Panc1 (cell line): ENCODE results near the gene AK2. TPM values are rescaled to one million over a fixed set of nuclear protein-coding genes. Genes with fewer than 3 reads are reported as not detected.

Experiments
- ATAC-seq: fragments of 200-7000 bp; cut with Tn5 transposase; 2 replicates; pipeline ENCODE4 v1.9.1; 2020; ENCODE audit warnings: mild to moderate bottlenecking, moderate library complexity
- BruUV-seq: library from RNA; stranded (reverse); fragments of 400-500 nt; replicated peaks from 2 replicates; lab custom pipeline; 2021; lab: Mats Ljungman, UMichigan
- CTCF ChIA-PET: fragments of 300-600 bp; sonication (Branson Sonifier 250); formaldehyde crosslinking; loops from one replicate; lab custom pipeline; 2022; ENCODE audit warnings: antibody characterized with exemption; lab: Charles Lee
- POLR2A ChIA-PET: fragments of 300-600 bp; sonication (Branson Sonifier 250); formaldehyde crosslinking; loops from one replicate; lab custom pipeline; 2022; ENCODE audit warnings: antibody characterized with exemption; lab: Charles Lee
- DNase-seq: peaks from one replicate; pipeline ENCODE4 v3.0.0-alpha.2; 2010; ENCODE audit warnings: low read depth, low spot score
- H3K27ac ChIP-seq: 2 replicates; pipeline ENCODE4 v1.5.1; 2011; ENCODE audit warnings: mild to moderate bottlenecking, low read length, inconsistent platforms
- H3K27me3 ChIP-seq: fragments of 200-500 bp; sonication (Bioruptor generic); 2 replicates; pipeline ENCODE4 v1.6.0; 2014; ENCODE audit warnings: low read length, inconsistent platforms; ENCODE audit not compliant: control insufficient read depth, insufficient read depth
- H3K36me3 ChIP-seq: fragments of 200-500 bp; sonication (Bioruptor generic); 2 replicates; pipeline ENCODE4 v1.5.1; 2014; ENCODE audit warnings: inconsistent platforms, mild to moderate bottlenecking, low read length, moderate library complexity; ENCODE audit not compliant: control insufficient read depth, insufficient read depth
- H3K4me1 ChIP-seq: 2 replicates; pipeline ENCODE4 v1.5.1; 2011; ENCODE audit warnings: inconsistent platforms, mild to moderate bottlenecking, low read length, moderate library complexity; ENCODE audit not compliant: control insufficient read depth, insufficient read depth
- H3K4me3 ChIP-seq, 2 experiments: 2 replicates each; pipeline ENCODE4 v1.5.1; 2011 to 2012; ENCODE audit warnings: low read depth in 2 of 2, low read length in 2 of 2, mild to moderate bottlenecking in 2 of 2, inconsistent platforms in 1 of 2, moderate library complexity in 1 of 2
- H3K9me3 ChIP-seq: fragments of 200-500 bp; sonication (Bioruptor generic); 2 replicates; pipeline ENCODE4 v1.5.1; 2014; ENCODE audit warnings: low read depth, mild to moderate bottlenecking, inconsistent platforms, low read length, moderate library complexity; ENCODE audit not compliant: control insufficient read depth, insufficient read depth
- POLR2AphosphoS5 ChIP-seq: IDR thresholded peaks from 2 replicates; pipeline ENCODE4 v1.6.1; 2012; ENCODE audit warnings: mild to moderate bottlenecking, low read depth, low read length, moderate library complexity
- SIN3A ChIP-seq: IDR thresholded peaks from 2 replicates; pipeline ENCODE4 v1.6.1; 2012; ENCODE audit warnings: low read depth, mild to moderate bottlenecking, low read length, moderate library complexity, borderline replicate concordance; ENCODE audit not compliant: insufficient read depth
- TCF7L2 ChIP-seq: IDR thresholded peaks from 2 replicates; pipeline ENCODE4 v1.6.1; 2011; ENCODE audit warnings: mild to moderate bottlenecking, low read depth, low read length, inconsistent platforms
- in situ Hi-C: cut with HindIII; loops from 2 replicates; pipeline ENCODE4 v1.10.0; 2016; ENCODE audit warnings: low sequenced_read_pairs, low pct_unique_long_range_greater_than_20kb
- intact Hi-C: fragments of 100-400 bp; cut with micrococcal nuclease; formaldehyde crosslinking; loops from one replicate; pipeline ENCODE4 v1.10.0; 2022; ENCODE audit not compliant: unreplicated experiment
- total RNA-seq: library from RNA; stranded (reverse); gene quantifications from one replicate; pipeline ENCODE4 v1.2.1, GENCODE V29; 2021; ENCODE audit not compliant: unreplicated experiment
- TF ChIP-seq, protein P1 (sequence below): fragments of 450-650 bp; IDR thresholded peaks from 2 replicates; pipeline ENCODE4 v1.5.1; 2017; ENCODE audit warnings: mild to moderate bottlenecking
- TF ChIP-seq, protein P2 (sequence below), 2 experiments: IDR thresholded peaks; 2 replicates each; pipeline ENCODE4 v1.6.1; 2011 to 2012; ENCODE audit warnings: low read depth in 2 of 2, control low read depth in 1 of 2, low read length in 1 of 2, mild to moderate bottlenecking in 1 of 2, moderate library complexity in 1 of 2; ENCODE audit not compliant: insufficient read depth in 1 of 2

The AK2 gene
- total RNA-seq, 1 experiment from 2014 or later: 213 TPM

DNA sequence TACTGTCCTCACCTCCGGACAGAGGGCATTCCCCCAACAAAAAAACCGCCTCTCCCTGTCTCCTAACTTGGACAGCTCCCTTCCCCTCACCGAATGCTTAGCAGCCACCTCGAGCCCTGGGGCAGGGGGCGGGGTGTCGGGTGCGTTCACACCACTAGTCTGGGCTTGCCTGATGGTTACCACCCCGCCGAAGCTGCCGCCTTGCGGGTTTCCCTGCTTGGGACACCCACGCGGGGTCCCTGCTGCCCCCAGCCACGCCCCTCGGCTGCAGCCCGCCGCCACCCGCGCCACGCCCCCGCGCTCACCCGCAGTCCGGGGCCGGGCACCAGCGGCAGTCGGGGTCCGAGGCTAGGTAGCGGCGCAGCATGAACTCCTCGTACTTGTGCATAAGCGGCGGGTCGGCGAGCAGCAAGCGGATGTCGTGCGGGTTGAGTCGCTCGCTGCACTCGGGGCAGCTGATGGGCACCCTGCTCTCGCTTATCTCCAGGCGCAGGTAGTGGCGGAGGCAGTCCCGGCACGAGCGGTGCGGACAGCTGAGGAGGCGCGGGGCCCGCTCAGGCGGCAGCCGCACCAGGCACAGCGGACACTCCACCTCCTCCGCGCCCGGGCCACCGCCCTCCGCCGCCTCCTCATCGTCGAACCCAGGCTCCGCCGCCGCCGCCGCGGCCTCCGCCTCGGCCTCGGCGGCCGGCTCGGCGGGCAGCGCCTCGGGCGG lies 72.8 kb downstream of the AK2 start:
- POLR2A ChIA-PET: interaction anchor here (0.5 to 0.6 kb wide), 2 partner anchors 13 to 33 kb away, joined by 3 to 4 read pairs; no protein-coding TSS in a partner anchor
- DNase-seq: no peak
- intact Hi-C loops (no loop called here), in situ Hi-C loops (no loop called here)
- Histone ChIP-seq H3K36me3 (no peaks in the 10 kb centered on the region), H3K4me3 (peak overlapping the region; percentile 76 to 82), H3K4me1 (peaks cover 19% of the 10 kb centered on the region; the same call in 1 of the 2 replicates), H3K27ac (peak overlapping the region; percentile 12; the same call in 1 of the 2 replicates), H3K27me3 (no peaks in the 10 kb centered on the region), H3K9me3 (no peaks in the 10 kb centered on the region)
- no peak for TF ChIP-seq TCF7L2
- TF ChIP-seq, protein P1, sequence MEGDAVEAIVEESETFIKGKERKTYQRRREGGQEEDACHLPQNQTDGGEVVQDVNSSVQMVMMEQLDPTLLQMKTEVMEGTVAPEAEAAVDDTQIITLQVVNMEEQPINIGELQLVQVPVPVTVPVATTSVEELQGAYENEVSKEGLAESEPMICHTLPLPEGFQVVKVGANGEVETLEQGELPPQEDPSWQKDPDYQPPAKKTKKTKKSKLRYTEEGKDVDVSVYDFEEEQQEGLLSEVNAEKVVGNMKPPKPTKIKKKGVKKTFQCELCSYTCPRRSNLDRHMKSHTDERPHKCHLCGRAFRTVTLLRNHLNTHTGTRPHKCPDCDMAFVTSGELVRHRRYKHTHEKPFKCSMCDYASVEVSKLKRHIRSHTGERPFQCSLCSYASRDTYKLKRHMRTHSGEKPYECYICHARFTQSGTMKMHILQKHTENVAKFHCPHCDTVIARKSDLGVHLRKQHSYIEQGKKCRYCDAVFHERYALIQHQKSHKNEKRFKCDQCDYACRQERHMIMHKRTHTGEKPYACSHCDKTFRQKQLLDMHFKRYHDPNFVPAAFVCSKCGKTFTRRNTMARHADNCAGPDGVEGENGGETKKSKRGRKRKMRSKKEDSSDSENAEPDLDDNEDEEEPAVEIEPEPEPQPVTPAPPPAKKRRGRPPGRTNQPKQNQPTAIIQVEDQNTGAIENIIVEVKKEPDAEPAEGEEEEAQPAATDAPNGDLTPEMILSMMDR: no peak
- TF ChIP-seq, protein P2, sequence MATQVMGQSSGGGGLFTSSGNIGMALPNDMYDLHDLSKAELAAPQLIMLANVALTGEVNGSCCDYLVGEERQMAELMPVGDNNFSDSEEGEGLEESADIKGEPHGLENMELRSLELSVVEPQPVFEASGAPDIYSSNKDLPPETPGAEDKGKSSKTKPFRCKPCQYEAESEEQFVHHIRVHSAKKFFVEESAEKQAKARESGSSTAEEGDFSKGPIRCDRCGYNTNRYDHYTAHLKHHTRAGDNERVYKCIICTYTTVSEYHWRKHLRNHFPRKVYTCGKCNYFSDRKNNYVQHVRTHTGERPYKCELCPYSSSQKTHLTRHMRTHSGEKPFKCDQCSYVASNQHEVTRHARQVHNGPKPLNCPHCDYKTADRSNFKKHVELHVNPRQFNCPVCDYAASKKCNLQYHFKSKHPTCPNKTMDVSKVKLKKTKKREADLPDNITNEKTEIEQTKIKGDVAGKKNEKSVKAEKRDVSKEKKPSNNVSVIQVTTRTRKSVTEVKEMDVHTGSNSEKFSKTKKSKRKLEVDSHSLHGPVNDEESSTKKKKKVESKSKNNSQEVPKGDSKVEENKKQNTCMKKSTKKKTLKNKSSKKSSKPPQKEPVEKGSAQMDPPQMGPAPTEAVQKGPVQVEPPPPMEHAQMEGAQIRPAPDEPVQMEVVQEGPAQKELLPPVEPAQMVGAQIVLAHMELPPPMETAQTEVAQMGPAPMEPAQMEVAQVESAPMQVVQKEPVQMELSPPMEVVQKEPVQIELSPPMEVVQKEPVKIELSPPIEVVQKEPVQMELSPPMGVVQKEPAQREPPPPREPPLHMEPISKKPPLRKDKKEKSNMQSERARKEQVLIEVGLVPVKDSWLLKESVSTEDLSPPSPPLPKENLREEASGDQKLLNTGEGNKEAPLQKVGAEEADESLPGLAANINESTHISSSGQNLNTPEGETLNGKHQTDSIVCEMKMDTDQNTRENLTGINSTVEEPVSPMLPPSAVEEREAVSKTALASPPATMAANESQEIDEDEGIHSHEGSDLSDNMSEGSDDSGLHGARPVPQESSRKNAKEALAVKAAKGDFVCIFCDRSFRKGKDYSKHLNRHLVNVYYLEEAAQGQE (IDR thresholded peaks at IDR 0.05; ENCODE audit: insufficient read depth in 1 of 2, low read depth in 2 of 2, low read length in 1 of 2): peak; percentile 44 to 47; a peak in 1 of 4 replicates
- TF ChIP-seq SIN3A: peak; percentile 36; the same call in 1 of the 2 replicates
- TF ChIP-seq POLR2AphosphoS5: no peak
- BruUV-seq: no TSS peak
- CTCF ChIA-PET: no interaction called here
- peak; percentile 57 for ATAC-seq

DNA sequence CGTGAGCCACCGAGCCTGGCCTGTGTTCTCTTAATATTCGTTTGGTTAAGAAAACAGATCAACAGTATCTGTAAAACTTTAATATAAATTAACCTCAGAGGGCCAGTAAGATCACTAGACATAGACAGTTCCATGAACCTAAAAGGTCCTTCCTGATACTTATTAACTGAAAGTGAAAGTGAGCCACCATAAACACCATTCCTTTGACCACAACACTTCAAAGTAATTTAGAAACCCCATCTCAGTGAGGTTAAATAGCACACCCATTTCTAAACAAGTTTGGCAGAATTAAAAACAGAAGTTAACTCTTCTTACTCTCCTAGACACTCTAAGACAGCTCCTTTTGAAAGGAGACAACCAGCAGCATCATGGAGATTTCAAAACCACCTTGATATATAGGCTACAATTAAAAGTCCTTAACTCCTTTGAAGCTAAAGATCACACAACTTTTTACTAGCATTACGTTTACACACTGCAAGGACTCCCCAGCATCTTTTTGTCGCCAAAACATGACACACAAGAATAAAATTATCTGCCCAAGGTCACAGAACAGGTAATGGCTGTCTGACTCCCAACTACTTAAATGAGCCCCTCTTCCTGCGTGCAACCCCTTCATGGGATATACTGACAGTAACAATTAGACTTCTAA lies 74.3 kb downstream of the AK2 start:
- Histone ChIP-seq H3K27me3 (no peaks in the 10 kb centered on the region), H3K4me1 (peaks cover 19% of the 10 kb centered on the region; the same call in 1 of the 2 replicates), H3K36me3 (no peaks in the 10 kb centered on the region), H3K9me3 (no peaks in the 10 kb centered on the region), H3K27ac (peak overlapping the region; percentile 54), H3K4me3 (peak overlapping the region; percentile 76 to 82)
- intact Hi-C loops: no loop called here
- TF ChIP-seq TCF7L2 (peak; percentile 65; the same call in 1 of the 2 replicates), POLR2AphosphoS5 (no peak), SIN3A (no peak)
- TF ChIP-seq, protein P1: no peak
- in situ Hi-C loops: no loop called here
- no TSS peak for BruUV-seq
- ChIA-PET CTCF (no interaction called here), POLR2A (no interaction called here)
- DNase-seq (no peak), ATAC-seq (no peak)
